Ectodermal cell (in vitro differentiated cells): ENCODE results near the gene ADAM19. TPM values are rescaled to one million over a fixed set of nuclear protein-coding genes. Genes with fewer than 3 reads are reported as not detected.

Experiments used
- H3K27ac ChIP-seq: 2 replicates; pipeline ENCODE4 v1.7.0; 2013; ENCODE audit warnings: mild to moderate bottlenecking, low read depth, low read length; ENCODE audit not compliant: insufficient read depth, poor library complexity, severe bottlenecking
- H3K27me3 ChIP-seq: 2 replicates; pipeline ENCODE4 v1.7.0; 2013; ENCODE audit warnings: mild to moderate bottlenecking, low read length; ENCODE audit not compliant: insufficient read depth, control insufficient read depth, poor library complexity, severe bottlenecking
- H3K36me3 ChIP-seq: one replicate; pipeline ENCODE4 v1.7.0; 2013; ENCODE audit warnings: low read length; ENCODE audit not compliant: control insufficient read depth, insufficient read depth
- H3K4me1 ChIP-seq: one replicate; pipeline ENCODE4 v1.7.0; 2013; ENCODE audit warnings: low read length; ENCODE audit not compliant: control insufficient read depth, insufficient read depth
- H3K4me3 ChIP-seq: 2 replicates; pipeline ENCODE4 v1.7.0; 2013; ENCODE audit warnings: low read depth, low read length, control low read depth; ENCODE audit not compliant: insufficient read depth
- H3K9me3 ChIP-seq: 2 replicates; pipeline ENCODE4 v1.7.0; 2013; ENCODE audit warnings: mild to moderate bottlenecking, low read length, moderate library complexity; ENCODE audit not compliant: control insufficient read depth
- WGBS, 2 experiments: methylation state at CpG; one replicate each; pipeline ENCODE4 v1.1.7; 2013; ENCODE audit warnings: missing lambda C conversion rate in 2 of 2; 5-methylcytosine and 5-hydroxymethylcytosine counted together
- polyA plus RNA-seq, 4 experiments: library from polyadenylated mRNA; stranded (reverse); fragments of 50-300 nt; gene quantifications; one replicate each; pipeline ENCODE4 v1.2.3, GENCODE V29; 2013

The ADAM19 gene
- polyA plus RNA-seq (2013, experiment 1 of 4): 23.2 TPM
- 27.2 TPM for polyA plus RNA-seq (2013, experiment 2 of 4)
- 18.4 TPM for polyA plus RNA-seq (2013, experiment 3 of 4)
- polyA plus RNA-seq (2013, experiment 4 of 4): 21.5 TPM

- Histone ChIP-seq H3K27me3 (peaks cover 18% of the 10 kb centered on the region), H3K4me1 (no peaks in the 10 kb centered on the region), H3K36me3 (no peaks in the 10 kb centered on the region), H3K9me3 (no peaks in the 10 kb centered on the region), H3K27ac (peak within 1 kb of the TSS; percentile 55), H3K4me3 (peak within 1 kb of the TSS; percentile 78)
- 0% methylated on average over 63 of the region's 63 CpGs for WGBS, 2 experiments
Measured at GRCh38 chr5:157575381-157576020, at the start of gene ADAM19. TSS of gene ADAM19 (minus strand) at chr5:157575775. CDS start at chr5:157575696, 79 bp downstream.

DNA sequence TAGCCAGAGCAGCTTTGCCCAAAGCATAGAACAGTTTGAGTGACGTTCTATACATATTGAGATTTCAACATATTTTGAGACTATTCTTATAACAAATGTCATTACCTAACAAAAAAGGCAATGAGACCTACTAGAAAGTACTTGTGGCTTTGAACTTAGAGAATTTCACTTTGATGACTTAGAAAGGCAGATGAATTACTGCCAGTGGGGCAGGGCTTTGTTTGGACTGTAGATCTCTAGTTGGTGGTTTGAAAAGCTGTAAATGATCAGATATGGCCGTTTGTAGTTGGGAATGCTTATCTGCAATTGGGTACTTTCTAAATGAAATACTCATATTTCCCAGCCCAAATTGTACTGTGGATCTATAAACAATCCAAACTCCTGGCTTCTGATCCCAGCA, 48.6 kb upstream of the ADAM19 start:
- H3K4me1 ChIP-seq: no peaks in the 10 kb centered on the region
- 81 to 88% methylated on average over 1 to 2 of the region's 2 CpGs for WGBS, 2 experiments
- no peak overlapping the region for H3K27ac ChIP-seq
- no peaks in the 10 kb centered on the region for H3K36me3 ChIP-seq
- no peaks in the 10 kb centered on the region for H3K9me3 ChIP-seq
- H3K27me3 ChIP-seq: no peaks in the 10 kb centered on the region
- no peak overlapping the region for H3K4me3 ChIP-seq

DNA sequence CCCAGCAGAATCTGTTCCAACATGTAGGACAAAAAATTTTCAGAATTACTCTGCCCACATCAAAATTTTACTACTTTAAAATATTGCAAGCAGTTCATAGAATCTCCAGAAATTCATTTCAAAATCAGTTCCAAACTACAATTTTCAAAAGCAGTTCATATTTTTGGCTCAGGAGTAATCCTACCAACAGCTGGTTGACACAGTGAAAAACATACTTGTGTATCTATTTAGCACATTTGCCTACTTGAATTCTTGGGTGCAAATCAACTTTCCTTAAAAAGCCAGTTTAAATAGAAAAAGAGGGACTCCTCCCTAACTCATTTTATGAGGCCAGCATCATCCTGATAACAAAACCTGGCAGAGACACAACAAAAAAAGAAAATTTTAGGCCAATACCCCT, 45.2 kb upstream of the ADAM19 start:
- Histone ChIP-seq H3K4me3 (no peak overlapping the region), H3K4me1 (no peaks in the 10 kb centered on the region), H3K36me3 (no peaks in the 10 kb centered on the region), H3K9me3 (no peaks in the 10 kb centered on the region), H3K27ac (no peak overlapping the region), H3K27me3 (no peaks in the 10 kb centered on the region)

GRCh38 chr5:157618191-157618765, 42.7 kb upstream of the ADAM19 start:
- Histone ChIP-seq H3K36me3 (no peaks in the 10 kb centered on the region), H3K27ac (no peak overlapping the region), H3K9me3 (no peaks in the 10 kb centered on the region), H3K27me3 (no peaks in the 10 kb centered on the region), H3K4me3 (no peak overlapping the region), H3K4me1 (no peaks in the 10 kb centered on the region)
- WGBS, 2 experiments: 93 to 95% methylated on average over 8 of the region's 8 CpGs

DNA sequence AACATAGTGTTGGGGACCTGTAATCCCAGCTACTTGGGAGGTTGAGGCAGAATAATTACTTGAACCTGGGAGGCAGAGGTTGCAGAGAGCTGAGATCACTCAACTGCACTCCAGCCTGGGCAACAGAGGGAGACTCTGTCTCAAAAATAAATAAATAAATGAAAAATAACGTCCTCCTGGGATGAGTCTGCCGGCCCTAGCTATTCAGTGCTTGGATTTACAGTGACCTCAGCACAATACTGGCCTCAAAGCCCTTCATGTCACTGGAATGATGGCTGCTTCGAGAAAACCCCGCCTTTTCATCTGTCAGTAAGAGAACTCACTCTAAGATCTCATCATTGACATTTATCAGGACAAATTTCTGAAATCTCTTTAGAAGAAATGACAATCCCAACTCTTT, 41.2 kb upstream of the ADAM19 start:
- no peaks in the 10 kb centered on the region for H3K9me3 ChIP-seq
- H3K27me3 ChIP-seq: no peaks in the 10 kb centered on the region
- H3K36me3 ChIP-seq: no peaks in the 10 kb centered on the region
- H3K27ac ChIP-seq: no peak overlapping the region
- H3K4me1 ChIP-seq: no peaks in the 10 kb centered on the region
- WGBS, 2 experiments: 85 to 89% methylated on average over 4 of the region's 4 CpGs
- no peak overlapping the region for H3K4me3 ChIP-seq

- no peak overlapping the region for H3K4me3 ChIP-seq
- no peaks in the 10 kb centered on the region for H3K4me1 ChIP-seq
- H3K36me3 ChIP-seq: no peaks in the 10 kb centered on the region
- H3K27ac ChIP-seq: no peak overlapping the region
- H3K9me3 ChIP-seq: no peaks in the 10 kb centered on the region
- WGBS, 2 experiments: 93 to 94% methylated on average over 11 of the region's 11 CpGs
- no peaks in the 10 kb centered on the region for H3K27me3 ChIP-seq
Measured at GRCh38 chr5:157613385-157614245, 38.0 kb upstream of the ADAM19 start.

DNA sequence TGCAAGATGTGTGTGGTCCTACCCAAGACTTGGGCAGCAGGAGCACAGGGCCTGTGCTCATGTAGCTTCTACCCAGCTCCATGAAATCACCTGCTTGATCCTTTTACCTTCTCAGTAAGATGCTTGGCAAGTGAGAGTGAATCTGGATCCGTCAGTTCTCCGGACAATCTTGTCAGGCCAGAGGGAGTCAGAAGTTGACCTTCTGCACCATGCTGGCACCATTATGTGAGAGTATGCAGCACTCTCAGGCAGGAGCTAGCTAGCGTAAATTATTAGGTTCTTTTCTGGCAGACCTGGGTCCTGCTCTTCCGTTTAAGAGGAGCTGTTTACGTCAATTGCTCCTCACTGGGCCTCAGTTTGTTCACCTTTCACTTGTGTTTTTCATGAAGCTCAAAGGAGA, 37.0 kb upstream of the ADAM19 start:
- no peak overlapping the region for H3K27ac ChIP-seq
- WGBS, 2 experiments: 94 to 95% methylated on average over 5 of the region's 5 CpGs

DNA sequence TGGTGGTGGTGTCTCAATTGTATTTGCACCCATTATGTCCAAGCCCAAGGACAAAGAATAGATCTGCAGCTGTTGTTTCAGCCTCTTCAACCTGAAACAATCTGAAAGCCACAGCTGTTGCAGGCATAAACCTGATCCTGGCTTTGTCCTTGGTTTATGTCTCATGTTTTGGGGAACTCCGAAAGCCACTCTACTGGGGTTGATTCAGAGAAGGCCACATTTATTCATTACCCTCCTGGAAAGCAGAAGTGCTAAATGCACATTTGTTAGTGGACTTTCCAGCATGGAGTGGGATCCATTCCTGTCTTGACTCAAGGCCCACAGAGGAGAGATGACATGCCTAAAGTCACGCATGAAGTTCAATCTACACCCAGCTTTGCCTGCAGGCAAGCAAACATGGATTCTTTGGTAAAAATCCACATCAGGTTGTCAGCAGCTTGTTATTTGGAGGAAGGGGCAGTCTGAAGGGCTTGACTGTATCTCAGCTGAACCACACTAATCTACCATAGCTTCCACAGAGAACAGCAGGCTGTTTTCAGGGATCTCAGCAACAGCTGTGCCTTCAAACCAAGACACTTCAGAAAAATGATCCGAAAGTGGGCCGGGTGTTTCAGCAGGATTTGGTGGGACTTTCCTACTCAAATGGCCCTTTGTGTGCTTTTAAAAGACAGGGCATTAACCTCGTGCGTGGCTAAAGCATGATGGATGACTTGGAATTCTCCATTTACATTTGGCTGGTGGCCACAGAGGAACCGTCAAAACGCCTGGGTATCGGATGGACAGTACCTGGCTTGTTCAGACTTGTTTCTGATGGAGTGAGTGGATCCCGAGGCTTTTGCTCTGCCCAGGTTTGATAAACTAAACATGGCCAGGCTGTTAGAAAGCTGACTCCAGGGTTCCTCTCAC, 36.2 kb upstream of the ADAM19 start:
- Histone ChIP-seq H3K27me3 (no peaks in the 10 kb centered on the region), H3K4me3 (no peak overlapping the region), H3K36me3 (no peaks in the 10 kb centered on the region), H3K27ac (no peak overlapping the region), H3K9me3 (no peaks in the 10 kb centered on the region), H3K4me1 (no peaks in the 10 kb centered on the region)
- 92% methylated on average over 10 of the region's 10 CpGs for WGBS, 2 experiments

More for the DNA sequence above, 37.0 kb upstream of the ADAM19 start:
- no peaks in the 10 kb centered on the region for H3K9me3 ChIP-seq
- no peaks in the 10 kb centered on the region for H3K36me3 ChIP-seq
- H3K27me3 ChIP-seq: no peaks in the 10 kb centered on the region
- H3K4me3 ChIP-seq: no peak overlapping the region
- no peaks in the 10 kb centered on the region for H3K4me1 ChIP-seq

- H3K36me3 ChIP-seq: no peaks in the 10 kb centered on the region
- 88 to 94% methylated on average over 5 of the region's 5 CpGs for WGBS, 2 experiments
- no peak overlapping the region for H3K27ac ChIP-seq
- no peak overlapping the region for H3K4me3 ChIP-seq
- no peaks in the 10 kb centered on the region for H3K4me1 ChIP-seq
- no peaks in the 10 kb centered on the region for H3K9me3 ChIP-seq
- H3K27me3 ChIP-seq: no peaks in the 10 kb centered on the region
Measured at GRCh38 chr5:157610990-157611389, 35.4 kb upstream of the ADAM19 start.
